ENCODE results near the gene GNG12.

The GNG12 gene

DNA sequence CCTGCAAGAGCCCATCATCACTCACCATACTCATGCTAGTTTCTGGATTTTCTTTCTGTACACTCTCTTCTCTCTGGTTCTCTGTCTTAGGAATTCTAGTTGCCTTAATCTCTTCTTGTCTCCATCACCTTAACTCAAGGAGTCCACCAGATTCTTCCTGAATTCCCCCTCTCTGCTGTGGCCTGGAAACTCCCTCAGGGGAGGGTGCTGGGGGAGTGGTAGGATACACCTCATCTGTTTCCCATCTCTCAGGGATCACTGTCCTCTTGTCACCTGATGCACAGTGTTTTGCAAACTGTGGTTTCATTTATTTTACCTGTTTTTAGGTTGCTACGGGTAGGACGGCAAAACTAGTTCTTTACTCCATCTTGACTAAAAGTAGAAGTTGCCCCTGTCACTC lies 6.6 kb upstream of the GNG12 start:
- no peak for DNase-seq

DNA sequence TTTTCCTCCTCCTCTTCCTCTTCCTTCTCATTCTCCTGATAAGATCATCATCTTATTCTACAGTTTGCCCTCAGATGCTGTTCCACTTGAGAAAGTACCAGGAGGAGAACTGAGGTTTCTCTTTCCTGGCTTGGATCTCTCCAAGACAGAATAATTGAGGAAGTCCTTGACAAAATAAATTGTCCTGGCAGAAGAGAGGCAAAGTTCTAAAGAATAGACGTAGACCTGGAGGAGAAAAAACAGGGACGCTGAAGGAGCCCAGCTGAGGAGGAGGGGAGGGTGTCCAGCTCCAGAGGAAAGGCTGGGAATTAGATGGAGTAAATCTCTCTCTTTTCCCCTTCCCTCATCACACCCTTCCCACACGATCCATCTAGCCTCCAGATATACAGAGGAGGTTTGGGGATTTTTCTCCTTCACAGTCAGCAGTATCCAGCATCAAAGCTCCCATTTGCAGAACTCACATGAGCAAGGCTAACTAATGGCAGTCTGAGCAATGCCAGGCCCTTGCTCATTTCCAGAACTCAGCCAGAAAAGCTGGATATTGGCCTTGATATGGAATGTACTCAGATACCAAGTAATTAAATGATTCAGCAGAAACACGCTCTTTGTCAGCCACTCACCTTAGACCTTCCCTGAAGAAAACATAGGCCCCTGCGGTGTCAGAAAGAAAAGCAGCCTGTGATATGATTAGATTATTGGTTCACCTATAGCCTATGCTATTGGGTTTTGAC lies 5.1 kb upstream of the GNG12 start:
- no peak for DNase-seq

GRCh38 chr1:67836769-67837168 lies 3.5 kb upstream of the GNG12 start:
- DNase-seq, result no peak

- DNase-seq, result no peak
Observed at GRCh38 chr1:67835663-67836452, 2.6 kb upstream of the GNG12 start.

GRCh38 chr1:67834246-67834877 lies 1.1 kb upstream of the GNG12 start:
- no peak for DNase-seq

DNA sequence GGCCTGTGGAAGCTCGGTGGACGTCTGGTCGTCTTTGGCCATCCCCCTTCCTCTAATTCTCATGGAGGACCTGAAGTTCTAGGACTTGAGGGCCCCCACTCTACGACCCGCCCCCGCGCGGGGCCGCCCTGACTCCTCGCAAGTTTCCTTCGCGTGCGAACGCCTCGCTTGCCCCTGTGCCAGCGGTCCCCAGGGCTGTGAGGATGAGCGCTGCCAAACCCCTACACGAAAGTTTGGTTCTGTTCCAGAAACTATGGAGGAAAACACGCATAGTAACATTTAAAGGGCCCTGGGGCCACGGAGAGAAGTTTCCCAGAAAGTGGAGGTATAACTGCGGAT lies 304 bp upstream of the GNG12 start:
- DNase-seq, result no peak

DNA sequence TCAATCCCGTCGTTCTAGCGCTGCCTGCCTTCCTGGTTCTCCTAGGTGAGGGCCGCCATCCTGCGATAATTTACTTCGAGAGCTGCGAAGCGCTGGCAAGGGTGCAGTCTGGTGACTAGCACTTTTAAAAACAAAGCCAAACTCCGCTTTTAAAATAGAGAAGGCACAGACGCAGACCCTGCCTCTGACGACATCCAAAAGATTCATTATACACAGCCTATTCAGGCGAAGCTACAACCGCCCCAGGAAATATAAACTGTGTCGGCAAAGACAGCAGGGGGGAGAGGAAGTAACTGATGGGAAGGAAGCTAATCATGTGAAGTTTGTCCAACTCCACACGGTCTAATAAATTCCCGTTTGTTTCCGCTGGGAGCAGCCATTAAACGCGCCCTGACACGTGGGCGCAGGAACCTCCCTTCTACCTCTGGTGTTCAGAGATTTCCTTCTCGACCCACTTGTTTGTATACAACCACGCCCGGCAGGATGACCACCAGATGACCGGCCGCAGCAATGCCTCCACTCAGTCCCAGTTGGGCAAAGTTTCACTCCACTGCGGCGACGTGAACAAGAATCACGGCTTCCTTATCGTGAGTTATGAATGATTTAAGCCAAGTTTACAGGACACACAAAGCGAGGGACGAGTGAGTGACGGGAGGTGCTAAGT lies 1.3 kb downstream of the GNG12 start:
- DNase-seq, result no peak

- DNase-seq, result no peak
Observed at GRCh38 chr1:67830928-67831830, 2.1 kb downstream of the GNG12 start.

DNA sequence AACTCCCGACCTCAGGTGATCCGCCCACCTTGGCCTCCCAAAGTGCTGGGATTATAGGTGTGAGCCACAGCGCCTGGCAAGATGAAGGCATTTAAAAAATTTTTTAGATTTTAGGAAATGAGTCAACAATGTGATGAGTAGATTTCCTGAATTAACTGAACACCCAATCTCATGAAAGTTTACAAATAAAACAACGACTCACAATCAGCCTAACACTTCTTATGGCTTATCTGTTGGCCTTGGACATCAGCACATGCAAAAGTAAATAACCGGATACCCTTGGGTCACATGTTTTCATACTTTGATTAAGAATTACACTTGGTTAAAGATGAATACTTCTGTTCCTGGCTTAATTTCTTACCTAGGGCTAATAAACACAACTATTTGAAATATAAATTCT lies 3.0 kb downstream of the GNG12 start:
- no peak for DNase-seq

DNA sequence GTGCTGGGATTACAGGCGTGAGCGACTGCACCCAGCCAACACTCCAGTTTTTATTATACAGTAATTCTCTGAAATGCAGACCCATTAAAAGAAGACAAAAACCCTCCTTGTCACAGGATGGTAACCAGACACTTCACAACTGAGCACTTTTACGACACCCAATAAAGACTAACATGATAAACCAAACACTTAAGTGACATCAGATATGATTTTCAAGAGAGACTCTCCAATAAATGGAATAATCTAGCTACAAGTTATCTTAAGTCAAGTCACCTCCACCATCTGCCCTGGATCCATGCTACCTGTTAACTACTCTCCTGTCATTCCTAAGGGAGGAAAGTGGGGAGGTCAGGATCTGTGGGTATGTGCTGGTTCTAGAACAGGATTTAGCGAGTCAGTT lies 5.6 kb downstream of the GNG12 start:
- DNase-seq, result no peak

GRCh38 chr1:67825591-67825990 lies 7.7 kb downstream of the GNG12 start:
- no peak for DNase-seq

DNA sequence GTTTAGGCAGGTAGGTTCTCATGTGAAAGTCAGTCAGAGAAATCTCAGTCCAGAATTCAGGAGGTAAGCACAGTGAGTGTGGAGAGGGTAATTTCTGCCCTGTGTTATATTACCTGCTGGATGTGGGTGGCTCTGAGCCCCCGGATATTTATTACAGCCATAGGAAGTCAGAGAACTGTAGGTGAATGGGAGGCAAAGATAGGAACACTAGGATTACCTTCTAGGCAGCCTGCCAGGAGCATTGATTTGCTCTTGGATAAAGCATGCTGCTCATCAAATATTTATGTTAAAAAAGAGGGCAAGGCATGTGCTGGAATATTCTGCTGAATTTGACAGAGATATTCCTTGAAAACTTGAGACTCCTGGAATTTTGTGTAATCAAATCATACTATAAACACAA lies 8.5 kb downstream of the GNG12 start:
- no peak for DNase-seq

- no peak for DNase-seq
Observed at GRCh38 chr1:67823615-67824014, 9.7 kb downstream of the GNG12 start.

GRCh38 chr1:67821263-67821662 lies 12.0 kb downstream of the GNG12 start:
- no peak for DNase-seq

- no peak for DNase-seq
Observed at GRCh38 chr1:67818725-67819301, 14.5 kb downstream of the GNG12 start.

- no peak for DNase-seq
Observed at GRCh38 chr1:67818162-67818561, 15.1 kb downstream of the GNG12 start.

DNA sequence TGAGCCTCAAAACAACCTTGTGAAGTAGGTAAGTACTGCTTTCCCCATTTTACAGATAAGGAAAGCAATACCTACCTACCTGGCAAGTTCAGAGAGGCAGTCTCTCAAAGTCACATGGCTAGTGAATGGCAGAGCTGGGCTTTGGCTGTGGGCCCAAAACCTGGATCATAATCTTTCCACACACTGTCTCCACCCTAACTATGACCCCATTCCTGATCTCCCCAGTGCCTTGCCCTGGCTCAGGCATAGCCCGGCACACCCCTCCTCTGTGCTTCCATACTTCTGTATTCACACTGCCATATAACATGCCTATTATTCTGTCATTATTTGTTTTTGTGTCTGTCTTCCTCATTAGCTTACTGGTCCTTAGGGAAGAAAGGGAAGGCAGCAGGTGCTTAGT lies 15.9 kb downstream of the GNG12 start:
- no peak for DNase-seq

GRCh38 chr1:67816506-67816905 lies 16.8 kb downstream of the GNG12 start:
- DNase-seq, result no peak

GRCh38 chr1:67816095-67816475 lies 17.2 kb downstream of the GNG12 start:
- DNase-seq, result no peak

DNA sequence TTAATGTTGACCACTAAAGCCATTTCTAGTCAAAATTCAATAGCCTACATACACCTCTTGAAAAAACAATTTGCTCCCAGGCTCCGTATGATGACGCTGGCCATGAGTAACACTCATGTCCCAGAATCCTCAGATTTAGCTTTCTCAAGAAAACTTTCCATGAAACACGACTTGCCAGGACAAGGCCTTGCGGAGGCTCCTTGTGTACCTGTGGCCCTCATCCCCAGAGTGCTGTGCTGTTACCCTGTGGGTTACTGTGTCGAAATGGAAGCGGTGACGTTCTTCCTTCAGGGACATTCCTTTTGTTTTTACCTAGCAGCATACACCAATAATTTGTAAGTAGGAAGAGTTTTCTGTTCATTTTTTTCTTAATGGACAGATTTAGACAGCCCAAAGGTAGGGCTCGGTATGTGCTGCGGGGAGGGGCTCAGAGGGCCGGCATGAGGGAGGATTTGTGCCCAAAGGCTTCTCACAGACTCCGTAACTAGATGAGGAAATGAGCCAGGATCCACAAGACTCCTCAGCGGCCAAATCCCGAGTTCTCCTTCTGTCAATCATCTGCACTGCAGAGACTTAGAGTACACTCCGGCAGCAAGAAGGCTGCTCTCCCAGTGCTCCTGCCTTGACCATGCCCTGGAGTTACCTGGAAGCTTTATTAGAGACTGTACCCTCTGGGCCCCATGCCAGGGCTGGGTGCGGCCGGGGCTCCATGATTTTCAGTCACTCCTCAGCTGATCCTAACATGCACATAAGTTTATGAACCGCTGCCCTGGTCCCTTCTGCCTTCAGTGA lies 17.8 kb downstream of the GNG12 start:
- DNase-seq, result no peak

DNA sequence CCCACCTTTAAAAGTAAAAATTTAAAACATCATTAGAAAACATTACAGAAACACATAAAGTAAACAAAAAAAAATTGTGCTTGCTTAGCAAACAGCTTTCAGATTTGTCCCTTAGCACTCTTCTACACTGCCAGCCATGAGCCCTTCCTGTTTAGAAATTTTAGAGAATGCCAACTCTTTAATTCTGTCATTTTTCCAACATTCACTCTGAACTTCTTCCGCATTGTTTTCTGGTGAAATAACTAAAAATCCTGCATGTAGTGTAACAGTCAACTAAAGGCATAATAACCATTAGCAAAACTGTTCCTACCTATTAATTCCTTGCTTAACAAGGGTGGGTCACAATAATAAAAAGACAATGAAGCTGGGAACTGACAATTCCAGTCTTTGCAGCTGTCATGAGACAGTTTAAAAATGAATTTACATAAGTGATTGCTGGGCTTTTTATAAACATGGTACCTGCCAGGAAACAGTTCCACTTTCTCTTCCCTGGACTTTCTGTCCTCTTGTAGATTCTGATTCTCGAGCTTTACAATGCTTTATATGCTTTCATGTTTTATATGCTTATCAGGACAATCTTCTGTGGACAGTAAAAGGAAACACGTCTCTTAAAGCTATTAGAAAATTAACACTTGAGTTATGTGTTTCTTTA lies 19.0 kb downstream of the GNG12 start:
- DNase-seq, result no peak

Data from bone marrow (tissue), 2 donors.